Progenitor cell of endocrine pancreas (in vitro differentiated cells): ENCODE results near the gene SEMA4C. TPM values are rescaled to one million over a fixed set of nuclear protein-coding genes. Genes with fewer than 3 reads are reported as not detected.
"Not testable (repeated sequence)": the region's sequence is repeated elsewhere in the genome, so short reads cannot be mapped to it uniquely, and the experiment has no call there.

Experiments
- DNase-seq: peaks from one replicate; pipeline ENCODE4 v3.0.0; 2021; ENCODE audit warnings: low spot score; ENCODE audit not compliant: unreplicated experiment
- H3K27ac Mint-ChIP-seq: 2 replicates; pipeline ENCODE4 v1.8.0; 2021; ENCODE audit warnings: mild to moderate bottlenecking, moderate library complexity, mixed read lengths
- H3K27me3 Mint-ChIP-seq: 2 replicates; pipeline ENCODE4 v1.8.0; 2021; ENCODE audit warnings: mixed read lengths
- H3K36me3 Mint-ChIP-seq: 2 replicates; pipeline ENCODE4 v1.8.0; 2022; ENCODE audit warnings: mixed read lengths; ENCODE audit not compliant: insufficient read depth
- H3K4me1 Mint-ChIP-seq: 2 replicates; pipeline ENCODE4 v1.8.0; 2021; ENCODE audit warnings: low read depth, mixed read lengths
- H3K4me3 Mint-ChIP-seq: 2 replicates; pipeline ENCODE4 v1.8.0; 2021; ENCODE audit warnings: low read depth, mild to moderate bottlenecking, moderate library complexity, mixed read lengths
- H3K9me3 Mint-ChIP-seq: 2 replicates; pipeline ENCODE4 v1.8.0; 2021; ENCODE audit warnings: low read depth, mixed read lengths
- total RNA-seq: library from RNA; stranded (reverse); gene quantifications from 2 replicates; pipeline ENCODE4 v1.2.1, GENCODE V29; 2021
- TF ChIP-seq, protein P1 (sequence below): fragments of 200-600 bp; sonication (generic); IDR thresholded peaks from one replicate; pipeline ENCODE4 v1.5.0; 2021; ENCODE audit warnings: antibody characterized with exemption, mild to moderate bottlenecking; ENCODE audit not compliant: unreplicated experiment

Gene SEMA4C
- total RNA-seq, 1 donor from 2014 or later: 75.0 TPM

DNA sequence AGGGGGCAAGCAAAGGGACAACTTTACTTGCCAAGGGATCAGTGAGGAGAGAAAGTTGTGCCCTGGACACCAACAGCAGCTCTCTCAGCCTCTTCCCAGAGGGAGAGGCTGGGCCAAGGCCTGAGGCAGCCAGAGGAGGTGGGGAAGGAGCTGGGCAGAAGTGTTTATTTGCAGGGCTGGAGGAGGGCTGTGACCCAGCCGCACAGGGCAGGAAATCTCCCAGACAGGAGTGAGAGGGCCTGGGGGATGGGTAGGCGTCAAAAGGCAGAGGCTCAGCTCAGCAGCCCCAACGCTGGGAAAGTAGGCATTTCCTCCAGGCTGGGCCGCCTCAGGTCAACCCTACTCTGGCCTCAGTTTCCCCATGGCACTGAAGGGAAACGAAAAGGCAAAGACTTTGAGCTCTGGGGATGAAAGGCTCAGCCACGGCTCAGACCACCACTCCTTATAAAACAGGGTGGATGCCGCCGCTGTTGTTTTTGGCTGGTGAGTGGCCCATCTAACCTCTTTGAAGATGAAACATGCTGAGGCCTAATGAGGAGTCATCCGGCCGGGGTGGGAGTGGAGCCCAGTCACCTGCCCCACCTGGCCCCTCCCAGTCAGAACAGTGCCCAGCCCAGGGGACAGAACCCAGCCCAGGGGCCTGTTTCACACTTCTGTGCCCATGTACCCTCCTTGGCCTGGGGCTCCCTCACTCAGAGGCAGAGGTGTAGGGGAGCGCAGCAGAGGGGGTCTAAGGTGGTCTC is 21.9 kb upstream of the SEMA4C start:
- Mint-ChIP-seq H3K27ac (no peak overlapping the region), H3K27me3 (peaks cover 2% of the 10 kb centered on the region), H3K9me3 (no peaks in the 10 kb centered on the region), H3K4me1 (peaks cover 28% of the 10 kb centered on the region), H3K36me3 (no peaks in the 10 kb centered on the region), H3K4me3 (no peak overlapping the region)
- TF ChIP-seq, protein P1, sequence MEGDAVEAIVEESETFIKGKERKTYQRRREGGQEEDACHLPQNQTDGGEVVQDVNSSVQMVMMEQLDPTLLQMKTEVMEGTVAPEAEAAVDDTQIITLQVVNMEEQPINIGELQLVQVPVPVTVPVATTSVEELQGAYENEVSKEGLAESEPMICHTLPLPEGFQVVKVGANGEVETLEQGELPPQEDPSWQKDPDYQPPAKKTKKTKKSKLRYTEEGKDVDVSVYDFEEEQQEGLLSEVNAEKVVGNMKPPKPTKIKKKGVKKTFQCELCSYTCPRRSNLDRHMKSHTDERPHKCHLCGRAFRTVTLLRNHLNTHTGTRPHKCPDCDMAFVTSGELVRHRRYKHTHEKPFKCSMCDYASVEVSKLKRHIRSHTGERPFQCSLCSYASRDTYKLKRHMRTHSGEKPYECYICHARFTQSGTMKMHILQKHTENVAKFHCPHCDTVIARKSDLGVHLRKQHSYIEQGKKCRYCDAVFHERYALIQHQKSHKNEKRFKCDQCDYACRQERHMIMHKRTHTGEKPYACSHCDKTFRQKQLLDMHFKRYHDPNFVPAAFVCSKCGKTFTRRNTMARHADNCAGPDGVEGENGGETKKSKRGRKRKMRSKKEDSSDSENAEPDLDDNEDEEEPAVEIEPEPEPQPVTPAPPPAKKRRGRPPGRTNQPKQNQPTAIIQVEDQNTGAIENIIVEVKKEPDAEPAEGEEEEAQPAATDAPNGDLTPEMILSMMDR: no peak
- no peak for DNase-seq

DNA sequence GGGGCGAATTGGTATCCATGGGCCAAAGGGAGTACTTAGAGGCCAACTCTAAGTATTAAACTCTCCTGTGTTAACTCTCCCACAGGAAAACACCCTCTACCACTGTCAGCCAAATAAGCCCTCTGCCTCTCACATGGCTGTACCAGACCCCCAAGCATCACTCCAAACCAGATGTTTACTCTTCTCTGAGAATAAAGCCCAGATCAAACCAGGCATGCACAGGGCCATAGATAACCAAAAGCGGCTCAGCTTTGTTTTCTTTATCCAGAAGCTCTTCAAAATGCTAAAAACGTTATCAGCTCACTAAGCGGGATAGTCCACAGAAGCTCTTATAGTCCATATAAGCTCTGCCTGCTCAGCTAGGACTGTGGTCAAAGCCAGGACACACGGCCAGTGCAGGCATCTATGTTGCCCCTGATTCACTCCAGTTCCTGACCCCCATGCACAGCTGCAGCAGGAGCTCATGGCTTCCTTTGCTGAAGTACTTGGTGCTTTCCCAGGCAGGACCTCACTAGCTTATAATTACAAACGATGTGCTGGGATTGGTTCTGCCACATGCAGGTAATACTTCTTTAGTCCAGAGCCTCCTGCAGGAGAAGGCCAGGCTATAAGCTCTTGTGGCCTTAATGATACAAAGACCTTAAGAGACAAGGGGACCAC is 21.0 kb upstream of the SEMA4C start:
- DNase-seq: no peak
- peaks cover 26% of the 10 kb centered on the region for H3K4me1 Mint-ChIP-seq

DNA sequence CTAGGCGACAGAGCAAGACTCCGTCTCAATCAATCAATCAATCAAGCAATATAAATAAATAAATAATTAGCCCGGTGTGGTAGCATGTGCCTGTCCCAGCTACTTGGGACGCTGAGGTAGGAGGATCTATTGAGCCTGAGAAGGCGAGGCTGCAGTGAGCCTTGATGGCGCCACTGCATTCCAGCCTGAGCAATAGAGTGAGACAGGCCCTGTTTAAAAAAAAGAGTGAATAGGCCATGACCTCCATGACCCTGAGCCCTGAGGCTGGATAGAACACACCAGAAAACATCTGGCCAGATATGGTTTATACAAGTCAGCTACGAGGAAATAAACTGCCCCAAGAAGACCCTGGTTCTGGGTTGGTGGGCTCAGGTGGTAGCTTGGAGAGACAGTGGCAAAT is 20.4 kb upstream of the SEMA4C start:
- H3K36me3 Mint-ChIP-seq: no peaks in the 10 kb centered on the region
- H3K4me3 Mint-ChIP-seq: no peak overlapping the region
- H3K27me3 Mint-ChIP-seq: peaks cover 7% of the 10 kb centered on the region
- H3K27ac Mint-ChIP-seq: peak overlapping the region; percentile 71
- H3K9me3 Mint-ChIP-seq: no peaks in the 10 kb centered on the region
- TF ChIP-seq, protein P1: no peak
- H3K4me1 Mint-ChIP-seq: peaks cover 26% of the 10 kb centered on the region
- DNase-seq: no peak

More for the DNA sequence above, 21.0 kb upstream of the SEMA4C start:
- Mint-ChIP-seq H3K36me3 (no peaks in the 10 kb centered on the region), H3K27me3 (peaks cover 7% of the 10 kb centered on the region), H3K4me3 (no peak overlapping the region), H3K9me3 (no peaks in the 10 kb centered on the region), H3K27ac (peak overlapping the region; percentile 20)
- TF ChIP-seq, protein P1: no peak

DNA sequence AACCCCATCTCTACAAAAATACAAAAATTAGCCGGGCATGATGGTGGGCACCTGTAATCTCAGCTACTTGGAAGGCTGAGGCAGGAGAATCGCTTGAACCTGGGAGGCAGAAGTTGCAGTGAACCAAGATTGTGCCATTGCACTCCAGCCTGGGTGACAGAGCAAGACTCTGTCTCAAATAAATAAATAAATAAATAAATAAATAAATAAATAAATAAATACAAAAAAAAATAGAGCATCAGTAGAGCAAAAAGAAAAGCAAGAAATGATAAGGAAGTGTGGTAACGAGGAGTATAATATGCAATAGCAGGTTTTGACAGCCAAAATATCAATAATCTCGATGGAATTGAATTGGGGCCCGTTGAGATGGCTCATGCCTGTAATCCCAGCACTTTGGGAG is 19.6 kb upstream of the SEMA4C start:
- H3K36me3 Mint-ChIP-seq, H3K4me3 Mint-ChIP-seq, H3K27me3 Mint-ChIP-seq, H3K27ac Mint-ChIP-seq, DNase-seq, H3K9me3 Mint-ChIP-seq: not testable (repeated sequence)
- H3K4me1 Mint-ChIP-seq: peaks cover 26% of the 10 kb centered on the region

DNA sequence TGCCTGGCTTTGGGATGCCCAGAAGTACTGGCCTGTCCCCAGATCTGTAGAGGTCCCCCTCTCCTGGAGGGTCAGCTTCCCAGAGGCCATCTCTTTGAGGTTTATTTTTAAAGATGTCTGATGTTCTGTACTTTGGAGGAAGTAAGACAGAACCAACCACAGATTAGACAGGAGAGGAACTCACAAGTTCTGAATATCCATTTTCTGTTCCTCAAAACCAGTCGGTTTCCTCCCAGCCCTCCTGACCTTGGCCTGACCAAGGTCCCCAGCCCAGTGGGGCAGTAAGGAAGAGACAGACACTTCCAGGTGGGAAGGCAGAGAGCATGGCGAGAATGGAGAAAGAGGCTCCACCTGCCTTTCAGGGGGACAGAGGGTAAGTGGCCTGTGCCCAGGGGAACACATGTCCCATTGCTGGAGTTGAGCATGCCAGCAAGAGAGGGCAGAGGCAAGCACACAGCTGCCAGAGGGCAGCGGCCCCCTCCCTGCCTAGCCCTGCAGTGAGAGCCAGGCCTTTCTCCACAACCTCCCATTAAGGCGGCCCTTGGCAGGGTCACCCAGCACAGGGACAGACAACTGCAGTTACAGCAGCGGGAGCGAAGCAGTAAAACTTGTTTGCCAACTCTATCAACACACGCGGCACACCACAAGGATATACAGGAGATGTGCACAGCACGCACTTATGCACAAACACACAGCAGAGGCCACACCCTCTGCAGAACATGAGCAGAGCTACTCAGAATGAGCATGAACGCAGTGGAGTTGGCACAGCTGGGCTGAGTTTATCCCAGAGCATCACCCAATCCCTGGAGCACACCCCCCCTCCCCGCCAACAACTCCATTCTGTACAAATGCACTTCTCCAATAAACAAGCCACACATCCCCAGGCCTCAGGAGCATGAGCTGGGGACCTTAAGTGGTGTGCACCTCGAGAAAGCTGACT is 18.5 kb upstream of the SEMA4C start:
- Mint-ChIP-seq H3K27ac (peak overlapping the region; percentile 77), H3K4me1 (peaks cover 26% of the 10 kb centered on the region), H3K36me3 (no peaks in the 10 kb centered on the region), H3K9me3 (no peaks in the 10 kb centered on the region), H3K27me3 (peaks cover 10% of the 10 kb centered on the region), H3K4me3 (no peak overlapping the region)
- DNase-seq: no peak
- TF ChIP-seq, protein P1: no peak
